ENCODE measurements around the gene LDLRAD3. TPM values are rescaled to one million over a fixed set of nuclear protein-coding genes. Genes with fewer than 3 reads are reported as not detected.

The LDLRAD3 gene
- total RNA-seq, 1 donor from 2014 or later: 35.6 TPM

DNA sequence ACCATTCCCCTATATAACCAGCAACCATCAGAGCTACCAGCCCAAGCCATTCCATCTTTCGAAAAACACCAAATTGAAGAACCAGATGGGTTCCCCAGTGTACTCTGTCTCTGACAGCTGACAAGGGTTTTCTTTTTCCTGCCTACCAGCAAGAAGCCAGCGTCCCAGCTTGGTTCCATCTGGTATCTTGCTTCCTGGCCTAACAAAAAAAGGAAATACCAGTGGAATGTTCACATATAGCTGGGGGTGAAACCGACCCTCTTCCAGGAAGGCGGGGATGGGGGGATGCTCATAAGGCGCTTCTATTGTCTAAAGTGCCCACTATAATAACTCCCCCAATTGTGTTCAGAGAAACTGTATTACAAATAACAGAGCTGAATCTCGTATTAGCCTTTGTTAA is 172.3 kb downstream of the LDLRAD3 start:
- Histone ChIP-seq H3K9ac (no peak overlapping the region), H3K79me2 (ENCODE audit: low read depth) (peaks cover 65% of the 10 kb centered on the region), H3K4me2 (no peak overlapping the region), H3K27ac (no peak overlapping the region), H3K4me1 (peaks cover 26% of the 10 kb centered on the region), H4K20me1 (ENCODE audit: low read depth) (no peaks in the 10 kb centered on the region), H3K36me3 (peaks cover 25% of the 10 kb centered on the region), H3K4me3 (no peak overlapping the region), H3K9me3 (ENCODE audit: low read depth) (peaks cover 12% of the 10 kb centered on the region), H3F3A (ENCODE audit: low read depth) (peaks cover 18% of the 10 kb centered on the region), H3K27me3 (no peaks in the 10 kb centered on the region), H2AFZ (replicated peaks) (no peak overlapping the region)
- Mint-ChIP-seq H3K4me3 (no peak overlapping the region), H3K27me3 (ENCODE audit: insufficient read depth, low read depth) (no peaks in the 10 kb centered on the region), H3K9me3 (peaks cover 28% of the 10 kb centered on the region), H3K27ac (no peak overlapping the region), H3K36me3 (peaks cover 35% of the 10 kb centered on the region), H3K4me1 (peaks cover 34% of the 10 kb centered on the region)
- no peak for TF ChIP-seq EZH2phosphoT487 (IDR thresholded peaks at IDR 0.05)
- TF ChIP-seq EZH2 (IDR thresholded peaks at IDR 0.05): no peak
- no peak for TF ChIP-seq CTCF (IDR thresholded peaks at IDR 0.05)
- no peak for DNase-seq (ENCODE audit: low spot score)

DNA sequence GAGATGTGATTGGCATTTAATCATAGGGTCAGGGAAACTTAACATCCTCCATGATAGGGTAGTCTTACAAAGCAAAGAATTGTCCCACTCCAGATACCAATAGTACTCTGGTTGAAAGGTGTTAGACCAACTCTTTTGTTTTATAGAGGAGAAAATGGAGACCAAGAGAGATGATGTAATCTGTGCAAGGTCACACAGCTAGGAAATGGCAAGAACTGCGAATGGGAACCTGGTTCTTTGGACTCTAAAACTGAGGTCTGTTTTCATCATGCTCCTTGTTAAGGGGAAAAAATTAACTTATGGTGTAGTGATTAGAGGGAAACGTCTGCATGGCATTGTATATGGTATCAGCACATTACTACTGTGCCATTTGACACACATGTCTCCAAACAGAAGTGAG is 174.2 kb downstream of the LDLRAD3 start:
- Histone ChIP-seq H3K27me3 (no peaks in the 10 kb centered on the region), H3K79me2 (ENCODE audit: low read depth) (peaks cover 55% of the 10 kb centered on the region), H2AFZ (replicated peaks) (no peak overlapping the region), H3K36me3 (peaks cover 13% of the 10 kb centered on the region), H4K20me1 (ENCODE audit: low read depth) (no peaks in the 10 kb centered on the region), H3K4me1 (peaks cover 12% of the 10 kb centered on the region), H3K9ac (no peak overlapping the region), H3K4me3 (no peak overlapping the region), H3K9me3 (ENCODE audit: low read depth) (peaks cover 10% of the 10 kb centered on the region), H3K4me2 (no peak overlapping the region), H3K27ac (no peak overlapping the region), H3F3A (ENCODE audit: low read depth) (no peaks in the 10 kb centered on the region)
- no peak overlapping the region for H3K27ac Mint-ChIP-seq
- no peak overlapping the region for H3K4me3 Mint-ChIP-seq
- DNase-seq (ENCODE audit: low spot score): no peak
- H3K4me1 Mint-ChIP-seq: peaks cover 23% of the 10 kb centered on the region
- TF ChIP-seq EZH2phosphoT487 (IDR thresholded peaks at IDR 0.05) (no peak), EZH2 (IDR thresholded peaks at IDR 0.05) (no peak), CTCF (IDR thresholded peaks at IDR 0.05) (no peak)
- no peaks in the 10 kb centered on the region for H3K27me3 Mint-ChIP-seq (ENCODE audit: insufficient read depth, low read depth)
- H3K36me3 Mint-ChIP-seq: peaks cover 25% of the 10 kb centered on the region
- peaks cover 20% of the 10 kb centered on the region for H3K9me3 Mint-ChIP-seq

- Histone ChIP-seq H2AFZ (replicated peaks) (no peak overlapping the region), H3K4me3 (no peak overlapping the region), H3K79me2 (ENCODE audit: low read depth) (peaks cover 45% of the 10 kb centered on the region), H3K4me2 (no peak overlapping the region), H3K27me3 (no peaks in the 10 kb centered on the region), H3K27ac (no peak overlapping the region), H3F3A (ENCODE audit: low read depth) (no peaks in the 10 kb centered on the region), H4K20me1 (ENCODE audit: low read depth) (no peaks in the 10 kb centered on the region), H3K4me1 (peaks cover 12% of the 10 kb centered on the region), H3K9me3 (ENCODE audit: low read depth) (no peaks in the 10 kb centered on the region), H3K9ac (no peak overlapping the region), H3K36me3 (peaks cover under 1% of the 10 kb centered on the region)
- H3K36me3 Mint-ChIP-seq: peaks cover 19% of the 10 kb centered on the region
- H3K4me1 Mint-ChIP-seq: peaks cover 27% of the 10 kb centered on the region
- no peak for DNase-seq (ENCODE audit: low spot score)
- no peak for TF ChIP-seq EZH2 (IDR thresholded peaks at IDR 0.05)
- H3K27ac Mint-ChIP-seq: no peak overlapping the region
- H3K27me3 Mint-ChIP-seq (ENCODE audit: insufficient read depth, low read depth): no peaks in the 10 kb centered on the region
- no peak overlapping the region for H3K4me3 Mint-ChIP-seq
- peaks cover 9% of the 10 kb centered on the region for H3K9me3 Mint-ChIP-seq
Observed at GRCh38 chr11:36119300-36119699, 175.4 kb downstream of the LDLRAD3 start.

DNA sequence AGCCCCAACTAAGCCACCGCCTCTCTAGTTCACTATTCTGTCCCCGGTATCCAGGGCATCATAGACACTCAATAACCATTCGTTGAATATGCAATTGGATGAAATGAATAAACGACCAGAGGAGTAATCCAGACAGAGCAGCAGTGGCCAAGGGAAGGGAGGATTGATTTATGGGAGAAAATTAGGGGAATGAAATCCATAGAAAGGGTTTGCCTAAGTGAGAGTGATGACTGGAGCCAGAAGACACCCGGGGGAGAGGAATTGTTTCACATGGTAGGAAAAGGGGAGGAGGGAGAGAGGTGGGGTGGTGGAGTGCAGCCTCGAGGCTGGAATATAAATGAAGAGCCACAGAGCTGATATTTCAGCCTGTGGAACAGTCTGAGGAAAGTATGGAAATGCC is 177.2 kb downstream of the LDLRAD3 start:
- Mint-ChIP-seq H3K27ac (peak overlapping the region; percentile 11), H3K9me3 (no peaks in the 10 kb centered on the region), H3K4me1 (peaks cover 36% of the 10 kb centered on the region), H3K36me3 (peaks cover 6% of the 10 kb centered on the region), H3K4me3 (no peak overlapping the region), H3K27me3 (ENCODE audit: insufficient read depth, low read depth) (no peaks in the 10 kb centered on the region)
- Histone ChIP-seq H3K4me1 (peaks cover 18% of the 10 kb centered on the region), H3K79me2 (ENCODE audit: low read depth) (peaks cover 45% of the 10 kb centered on the region), H3K27me3 (no peaks in the 10 kb centered on the region), H3F3A (ENCODE audit: low read depth) (peaks cover 2% of the 10 kb centered on the region), H4K20me1 (ENCODE audit: low read depth) (no peaks in the 10 kb centered on the region), H3K4me2 (peak overlapping the region; percentile 40), H3K9me3 (ENCODE audit: low read depth) (no peaks in the 10 kb centered on the region), H3K9ac (no peak overlapping the region), H3K4me3 (no peak overlapping the region), H2AFZ (replicated peaks) (no peak overlapping the region), H3K36me3 (no peaks in the 10 kb centered on the region), H3K27ac (no peak overlapping the region)
- no peak for DNase-seq (ENCODE audit: low spot score)
- TF ChIP-seq CTCF (IDR thresholded peaks at IDR 0.05) (no peak), EZH2phosphoT487 (IDR thresholded peaks at IDR 0.05) (no peak), EZH2 (IDR thresholded peaks at IDR 0.05) (no peak)
